K562 (cell line): ENCODE measurements around the gene CCDC137. TPM values are rescaled to one million over a fixed set of nuclear protein-coding genes. Genes with fewer than 3 reads are reported as not detected.

Experiments used
- ASH1L ChIP-seq: fragments of 450-650 bp; IDR thresholded peaks from 2 replicates; pipeline ENCODE4 v1.6.1; 2018; ENCODE audit warnings: borderline replicate concordance, mild to moderate bottlenecking, low read depth; ENCODE audit not compliant: partially characterized antibody
- BRD4 ChIP-seq: fragments of 200-600 bp; sonication (generic); IDR thresholded peaks from 2 replicates; pipeline ENCODE4 v1.6.1; 2017; ENCODE audit warnings: inconsistent platforms
- DPF2 ChIP-seq: fragments of 450-650 bp; IDR thresholded peaks from 2 replicates; pipeline ENCODE4 v1.6.1; 2016
- GATAD2A ChIP-seq: fragments of 450-650 bp; IDR thresholded peaks from 2 replicates; pipeline ENCODE4 v1.6.1; 2017
- HNRNPLL ChIP-seq: fragments of 200-400 bp; formaldehyde crosslinking; IDR thresholded peaks from 2 replicates; pipeline ENCODE4 v1.6.1; 2017; ENCODE audit warnings: low read length, low read depth, mild to moderate bottlenecking; ENCODE audit not compliant: poor library complexity, severe bottlenecking
- MEF2A ChIP-seq: IDR thresholded peaks from 2 replicates; pipeline ENCODE4 v1.6.1; 2011; ENCODE audit warnings: low read depth, mild to moderate bottlenecking, low read length, moderate library complexity; ENCODE audit not compliant: control insufficient read depth
- MTA2 ChIP-seq: fragments of 450-650 bp; IDR thresholded peaks from 2 replicates; pipeline ENCODE4 v1.6.1; 2016; ENCODE audit warnings: low read depth
- NFIC ChIP-seq: fragments of 450-650 bp; IDR thresholded peaks from 2 replicates; pipeline ENCODE4 v1.6.1; 2017; ENCODE audit warnings: mild to moderate bottlenecking, inconsistent platforms
- NR3C1 ChIP-seq: sonication (generic); formaldehyde crosslinking; IDR thresholded peaks from 2 replicates; pipeline ENCODE4 v1.8.1; 2022; ENCODE audit warnings: missing genetic modification reagents
- RAD21 ChIP-seq, 2 experiments: fragments of 250-450 bp in 1 of 2; fragments of 450-650 bp in 1 of 2; sonication (Bioruptor Pico) in 1 of 2; formaldehyde crosslinking in 1 of 2; IDR thresholded peaks in 1 of 2; conservative IDR thresholded peaks in 1 of 2; 2 replicates each; pipeline versions ENCODE4 v1.4.0 to v1.8.0; 2020 to 2022; ENCODE audit warnings: mild to moderate bottlenecking in 2 of 2, moderate library complexity in 1 of 2
- RBM15 ChIP-seq: fragments of 200-400 bp; formaldehyde crosslinking; IDR thresholded peaks from 2 replicates; pipeline ENCODE4 v1.6.1; 2018; ENCODE audit warnings: mild to moderate bottlenecking, low read length, moderate library complexity; ENCODE audit not compliant: insufficient read depth
- SAP30 ChIP-seq: fragments of 200-600 bp; sonication (generic); IDR thresholded peaks from 2 replicates; pipeline ENCODE4 v1.6.1; 2012; ENCODE audit warnings: borderline replicate concordance, low read depth, mild to moderate bottlenecking, moderate library complexity, low read length, control low read depth, inconsistent platforms; ENCODE audit not compliant: insufficient read depth, poor library complexity, severe bottlenecking
- STAT5B ChIP-seq: fragments of 250-450 bp; sonication (Bioruptor Pico); IDR thresholded peaks from 2 replicates; pipeline ENCODE4 v1.8.0; 2021; ENCODE audit warnings: mild to moderate bottlenecking, inconsistent platforms
- ZNF174 ChIP-seq: fragments of 250-450 bp; sonication (Bioruptor Pico); IDR thresholded peaks from 2 replicates; pipeline ENCODE4 v1.4.0; 2020; ENCODE audit warnings: mild to moderate bottlenecking
- ZNF24 ChIP-seq: fragments of 450-650 bp; IDR thresholded peaks from 2 replicates; pipeline ENCODE4 v1.6.1; 2016
- polyA plus RNA-seq, 8 experiments: library from polyadenylated mRNA; depleted of rRNA in 4 of 8; stranded (reverse) in 5 of 8; unstranded in 3 of 8; fragments of >200 nt; fragmentation: Nextera tagmentation in 2 of 8; fragmentation: Illumina TruSeq in 1 of 8; extraction: Ambion mirVana in 2 of 8; extraction: Trizol in 1 of 8; gene quantifications; 2 replicates each; pipeline versions ENCODE4 v1.2.1 to v1.2.3, GENCODE V29; 2011 to 2014; ENCODE audit warnings: inconsistent platforms in 1 of 8, missing spikeins in 1 of 8
- total RNA-seq, 7 experiments: library from RNA; depleted of rRNA in 6 of 7; stranded (reverse); fragments of >200 nt in 6 of 7; fragmentation: Illumina TruSeq in 2 of 7; extraction: Trizol in 2 of 7; gene quantifications; 2 replicates each; pipeline versions ENCODE4 v1.2.1 to v1.2.3, GENCODE V29; 2011 to 2021; ENCODE audit warnings: low replicate concordance in 1 of 7
- TF ChIP-seq, protein P1 (sequence below): fragments of 450-650 bp; IDR thresholded peaks from 2 replicates; pipeline ENCODE4 v1.6.1; 2016
- TF ChIP-seq, protein P2 (sequence below): fragments of 450-650 bp; formaldehyde crosslinking; IDR thresholded peaks from 2 replicates; pipeline ENCODE4 v1.4.0; 2022; ENCODE audit warnings: missing genetic modification characterization
- TF ChIP-seq, protein P3 (sequence below): fragments of 200-800 bp; sonication (Bioruptor generic); IDR thresholded peaks from 2 replicates; pipeline ENCODE4 v1.6.1; 2017; ENCODE audit warnings: missing genetic modification characterization, missing compliant biosample characterization
- TF ChIP-seq, protein P4 (sequence below): fragments of 450-650 bp; IDR thresholded peaks from 2 replicates; pipeline ENCODE4 v1.6.1; 2014; ENCODE audit warnings: low read depth, mild to moderate bottlenecking, moderate library complexity, borderline replicate concordance
- TF ChIP-seq, protein P5 (sequence below): sonication (generic); formaldehyde crosslinking; IDR thresholded peaks from 2 replicates; pipeline ENCODE4 v1.8.1; 2023; ENCODE audit warnings: mild to moderate bottlenecking, missing genetic modification reagents

Gene CCDC137
- total and polyA plus RNA-seq, 9 of the 15 experiments (the other 6 are each of a cell fraction or from before 2014, with no cell fraction given), result 2.3 to 68.1 (median 38.3) TPM

DNA sequence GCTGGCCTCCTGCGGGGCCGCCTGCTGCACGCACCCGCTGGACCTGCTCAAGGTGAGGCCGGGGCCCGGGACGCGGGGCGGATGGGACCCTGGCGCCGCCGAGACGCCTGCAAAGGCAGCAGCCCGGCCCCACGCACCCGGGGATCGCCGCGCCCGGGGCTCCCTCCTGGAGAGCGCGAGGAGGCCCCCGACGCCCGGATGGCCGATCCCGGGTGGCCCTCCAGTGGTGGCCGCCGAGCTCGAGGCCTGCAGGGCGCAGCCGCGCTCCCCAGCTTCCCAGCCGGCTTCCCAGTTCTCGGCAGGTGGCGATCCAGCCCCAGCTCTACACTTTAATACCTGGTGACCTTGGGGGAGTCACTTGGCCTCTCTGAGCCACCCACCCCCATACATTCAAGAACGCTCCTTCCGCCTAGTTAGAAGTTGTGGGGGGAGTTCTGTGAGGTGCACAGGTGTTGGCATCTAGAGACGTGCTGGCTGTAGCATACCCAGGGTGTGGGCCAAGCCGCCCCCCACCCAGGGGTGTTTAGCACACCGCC lies 46.0 kb downstream of the CCDC137 start (continued):
- TF ChIP-seq RBM15 (no peak), MEF2A (no peak), MTA2 (no peak), HNRNPLL (peak; percentile 32), ZNF174 (no peak), NR3C1 (CRISPR knock-in tag) (no peak), SAP30 (peak; percentile 15), RAD21 (CRISPR knock-in tag; conservative IDR thresholded peaks at IDR 0.05 in 1 of 2, IDR thresholded peaks at IDR 0.05 in 1 of 2) (peak in 1 of 2 experiments; percentile 55; a peak in 3 of 4 replicates), STAT5B (CRISPR knock-in tag) (no peak), ZNF24 (no peak), GATAD2A (0 out of 2 replicates have a peak, but pooled peaks have one; percentile 12), BRD4 (no peak), NFIC (no peak), ASH1L (no peak), DPF2 (no peak)
- TF ChIP-seq, protein P1, sequence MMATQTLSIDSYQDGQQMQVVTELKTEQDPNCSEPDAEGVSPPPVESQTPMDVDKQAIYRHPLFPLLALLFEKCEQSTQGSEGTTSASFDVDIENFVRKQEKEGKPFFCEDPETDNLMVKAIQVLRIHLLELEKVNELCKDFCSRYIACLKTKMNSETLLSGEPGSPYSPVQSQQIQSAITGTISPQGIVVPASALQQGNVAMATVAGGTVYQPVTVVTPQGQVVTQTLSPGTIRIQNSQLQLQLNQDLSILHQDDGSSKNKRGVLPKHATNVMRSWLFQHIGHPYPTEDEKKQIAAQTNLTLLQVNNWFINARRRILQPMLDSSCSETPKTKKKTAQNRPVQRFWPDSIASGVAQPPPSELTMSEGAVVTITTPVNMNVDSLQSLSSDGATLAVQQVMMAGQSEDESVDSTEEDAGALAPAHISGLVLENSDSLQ, result no peak
- TF ChIP-seq, protein P2, sequence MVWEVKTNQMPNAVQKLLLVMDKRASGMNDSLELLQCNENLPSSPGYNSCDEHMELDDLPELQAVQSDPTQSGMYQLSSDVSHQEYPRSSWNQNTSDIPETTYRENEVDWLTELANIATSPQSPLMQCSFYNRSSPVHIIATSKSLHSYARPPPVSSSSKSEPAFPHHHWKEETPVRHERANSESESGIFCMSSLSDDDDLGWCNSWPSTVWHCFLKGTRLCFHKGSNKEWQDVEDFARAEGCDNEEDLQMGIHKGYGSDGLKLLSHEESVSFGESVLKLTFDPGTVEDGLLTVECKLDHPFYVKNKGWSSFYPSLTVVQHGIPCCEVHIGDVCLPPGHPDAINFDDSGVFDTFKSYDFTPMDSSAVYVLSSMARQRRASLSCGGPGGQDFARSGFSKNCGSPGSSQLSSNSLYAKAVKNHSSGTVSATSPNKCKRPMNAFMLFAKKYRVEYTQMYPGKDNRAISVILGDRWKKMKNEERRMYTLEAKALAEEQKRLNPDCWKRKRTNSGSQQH (CRISPR knock-in tag), result no peak
- TF ChIP-seq, protein P3, sequence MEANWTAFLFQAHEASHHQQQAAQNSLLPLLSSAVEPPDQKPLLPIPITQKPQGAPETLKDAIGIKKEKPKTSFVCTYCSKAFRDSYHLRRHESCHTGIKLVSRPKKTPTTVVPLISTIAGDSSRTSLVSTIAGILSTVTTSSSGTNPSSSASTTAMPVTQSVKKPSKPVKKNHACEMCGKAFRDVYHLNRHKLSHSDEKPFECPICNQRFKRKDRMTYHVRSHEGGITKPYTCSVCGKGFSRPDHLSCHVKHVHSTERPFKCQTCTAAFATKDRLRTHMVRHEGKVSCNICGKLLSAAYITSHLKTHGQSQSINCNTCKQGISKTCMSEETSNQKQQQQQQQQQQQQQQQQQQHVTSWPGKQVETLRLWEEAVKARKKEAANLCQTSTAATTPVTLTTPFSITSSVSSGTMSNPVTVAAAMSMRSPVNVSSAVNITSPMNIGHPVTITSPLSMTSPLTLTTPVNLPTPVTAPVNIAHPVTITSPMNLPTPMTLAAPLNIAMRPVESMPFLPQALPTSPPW (CRISPR knock-in tag), result no peak; the same call in 1 of the 2 replicates
- TF ChIP-seq, protein P4, sequence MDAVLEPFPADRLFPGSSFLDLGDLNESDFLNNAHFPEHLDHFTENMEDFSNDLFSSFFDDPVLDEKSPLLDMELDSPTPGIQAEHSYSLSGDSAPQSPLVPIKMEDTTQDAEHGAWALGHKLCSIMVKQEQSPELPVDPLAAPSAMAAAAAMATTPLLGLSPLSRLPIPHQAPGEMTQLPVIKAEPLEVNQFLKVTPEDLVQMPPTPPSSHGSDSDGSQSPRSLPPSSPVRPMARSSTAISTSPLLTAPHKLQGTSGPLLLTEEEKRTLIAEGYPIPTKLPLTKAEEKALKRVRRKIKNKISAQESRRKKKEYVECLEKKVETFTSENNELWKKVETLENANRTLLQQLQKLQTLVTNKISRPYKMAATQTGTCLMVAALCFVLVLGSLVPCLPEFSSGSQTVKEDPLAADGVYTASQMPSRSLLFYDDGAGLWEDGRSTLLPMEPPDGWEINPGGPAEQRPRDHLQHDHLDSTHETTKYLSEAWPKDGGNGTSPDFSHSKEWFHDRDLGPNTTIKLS, result no peak
- TF ChIP-seq, protein P5, sequence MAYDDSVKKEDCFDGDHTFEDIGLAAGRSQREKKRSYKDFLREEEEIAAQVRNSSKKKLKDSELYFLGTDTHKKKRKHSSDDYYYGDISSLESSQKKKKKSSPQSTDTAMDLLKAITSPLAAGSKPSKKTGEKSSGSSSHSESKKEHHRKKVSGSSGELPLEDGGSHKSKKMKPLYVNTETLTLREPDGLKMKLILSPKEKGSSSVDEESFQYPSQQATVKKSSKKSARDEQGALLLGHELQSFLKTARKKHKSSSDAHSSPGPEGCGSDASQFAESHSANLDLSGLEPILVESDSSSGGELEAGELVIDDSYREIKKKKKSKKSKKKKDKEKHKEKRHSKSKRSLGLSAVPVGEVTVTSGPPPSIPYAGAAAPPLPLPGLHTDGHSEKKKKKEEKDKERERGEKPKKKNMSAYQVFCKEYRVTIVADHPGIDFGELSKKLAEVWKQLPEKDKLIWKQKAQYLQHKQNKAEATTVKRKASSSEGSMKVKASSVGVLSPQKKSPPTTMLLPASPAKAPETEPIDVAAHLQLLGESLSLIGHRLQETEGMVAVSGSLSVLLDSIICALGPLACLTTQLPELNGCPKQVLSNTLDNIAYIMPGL, result no peak
